SIG-M5 treated with dmso at 0.1 percent for 504 hours (cell line): ENCODE results near the gene USP40.

Source experiments
- DNase-seq: peaks from one replicate; lab custom pipeline; 2025; ENCODE audit not compliant: unreplicated experiment; lab: John Stamatoyannopoulos, UW

USP40 gene

DNA sequence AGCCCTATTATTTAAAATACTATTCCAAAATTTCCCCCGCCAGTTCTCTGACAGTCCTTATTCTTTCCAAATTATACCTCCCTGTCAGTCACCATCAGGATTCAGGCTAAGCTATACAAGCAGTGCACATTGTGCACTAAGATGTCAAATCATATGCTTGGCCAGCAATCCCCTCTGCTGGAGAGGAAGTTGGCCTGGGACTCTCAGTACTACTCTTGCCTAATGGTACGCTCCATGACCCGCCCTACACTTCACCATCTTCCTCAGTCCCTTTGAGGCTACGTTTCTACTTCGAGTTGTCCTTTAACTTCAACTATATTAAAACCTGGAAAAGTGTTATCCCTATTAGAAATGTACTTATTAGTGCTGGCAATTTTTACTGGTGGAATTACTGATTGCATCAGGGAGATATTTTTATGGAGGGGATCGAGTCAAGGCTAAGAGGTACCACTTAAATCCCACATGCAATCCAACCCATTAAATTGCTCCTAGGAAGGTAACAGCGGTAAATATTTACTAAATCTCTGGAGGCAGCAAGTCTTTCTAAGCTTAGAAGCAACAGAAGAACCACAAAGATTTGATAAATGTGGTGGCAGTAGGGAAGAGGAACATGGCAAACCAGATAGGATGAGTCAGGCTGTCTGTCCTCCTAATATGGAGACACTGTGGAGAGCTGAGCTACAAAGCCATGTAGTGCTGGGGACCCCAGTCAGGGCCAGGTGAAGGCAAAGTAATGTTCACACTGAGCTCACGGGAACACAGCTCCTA is 2.7 kb downstream of the USP40 start:
- DNase-seq, result peak; percentile 53

DNA sequence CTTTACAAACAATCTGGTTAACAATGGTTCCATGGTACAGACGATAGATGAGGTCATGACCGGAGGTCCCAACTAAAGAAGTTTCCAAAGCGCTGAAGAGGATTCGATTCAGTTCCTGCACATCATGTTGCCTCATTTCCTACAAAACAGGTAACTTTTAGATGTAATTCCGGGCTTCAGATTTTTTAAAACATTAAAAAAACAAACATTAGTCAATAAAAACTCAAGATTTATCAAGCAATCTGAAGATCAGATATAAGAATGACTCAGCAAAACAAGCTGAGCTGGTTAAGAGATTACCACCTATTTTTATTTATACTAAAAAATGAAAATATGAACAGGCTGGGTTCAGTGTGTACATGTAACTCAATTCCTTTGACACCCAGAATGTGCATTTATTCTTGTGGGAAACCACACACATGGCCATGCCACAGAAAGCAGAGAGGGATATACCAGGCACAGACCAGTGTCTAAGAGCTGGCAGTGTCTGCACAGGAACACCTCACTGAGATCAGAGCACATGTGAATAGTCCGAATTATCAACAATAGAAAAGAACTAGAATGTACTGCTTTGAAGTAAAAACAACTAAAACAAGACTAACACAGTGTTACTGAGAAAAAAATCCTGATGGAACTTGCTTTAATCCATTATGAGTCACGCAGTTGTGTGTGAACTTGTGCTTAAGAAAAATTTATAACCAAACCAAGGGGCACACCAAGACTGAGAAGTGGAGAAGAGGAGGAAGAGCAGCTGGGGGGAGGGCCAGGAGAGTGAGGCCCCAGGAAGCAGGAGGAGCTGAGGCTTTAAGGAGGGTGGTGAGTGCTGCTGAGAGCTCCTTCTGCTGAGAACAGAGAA is 9.5 kb downstream of the USP40 start:
- peak; percentile 71 for DNase-seq

DNA sequence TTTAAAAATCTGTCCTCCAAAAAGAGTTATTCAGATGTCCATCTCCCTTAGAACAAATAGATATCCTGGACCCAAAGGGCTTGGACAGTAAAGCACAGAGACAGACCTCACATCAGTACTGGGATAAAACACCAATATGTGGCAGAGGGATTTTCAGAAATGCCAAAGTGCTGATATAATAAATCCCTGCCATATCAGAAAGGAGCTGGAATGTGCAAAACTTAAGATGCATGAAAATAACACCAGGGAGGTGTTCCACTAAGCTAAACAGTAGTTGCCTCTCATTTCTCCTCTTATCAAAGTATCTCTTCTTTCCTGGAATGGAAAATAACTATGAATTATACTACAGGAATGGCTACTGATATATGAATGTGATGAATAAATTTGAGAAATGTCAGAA is 13.2 kb downstream of the USP40 start:
- no peak for DNase-seq

DNA sequence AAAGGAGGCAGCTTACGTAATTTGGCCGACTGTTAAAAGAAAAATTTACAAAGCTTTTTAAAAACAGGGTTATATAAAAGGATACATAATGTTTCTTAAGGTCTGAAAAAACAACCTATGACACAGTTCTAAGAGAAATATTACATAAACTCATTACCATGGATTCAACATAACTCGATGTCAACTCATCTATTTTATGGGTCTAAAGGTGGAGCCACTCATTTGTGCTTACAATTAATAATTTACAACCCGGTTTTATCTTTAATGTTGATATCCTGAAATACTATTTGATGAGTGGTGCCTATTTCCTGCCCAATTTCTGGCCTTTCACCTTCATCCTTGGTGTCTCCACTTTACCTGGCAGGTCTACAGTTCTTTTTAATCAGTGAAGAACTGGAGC is 15.1 kb downstream of the USP40 start:
- no peak for DNase-seq

DNA sequence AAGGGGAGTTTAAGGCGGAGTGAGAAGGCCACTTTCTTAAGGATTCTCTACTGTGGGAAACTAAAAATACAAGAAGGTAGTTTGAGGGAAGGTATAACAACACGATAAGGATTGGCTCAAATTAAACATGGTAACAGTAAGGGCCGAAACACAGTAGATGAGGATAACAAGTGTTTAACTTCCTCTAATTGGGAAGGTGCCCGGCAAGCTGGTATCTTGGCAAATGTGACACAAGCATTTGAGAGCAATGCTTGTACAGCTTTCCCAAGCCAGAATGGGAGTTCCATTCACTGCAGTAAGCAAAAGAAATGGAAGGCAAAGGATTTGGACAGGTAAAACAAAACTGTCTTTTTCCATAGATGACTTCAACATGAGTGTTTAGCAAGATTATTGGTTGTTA is 19.8 kb downstream of the USP40 start:
- no peak for DNase-seq

DNA sequence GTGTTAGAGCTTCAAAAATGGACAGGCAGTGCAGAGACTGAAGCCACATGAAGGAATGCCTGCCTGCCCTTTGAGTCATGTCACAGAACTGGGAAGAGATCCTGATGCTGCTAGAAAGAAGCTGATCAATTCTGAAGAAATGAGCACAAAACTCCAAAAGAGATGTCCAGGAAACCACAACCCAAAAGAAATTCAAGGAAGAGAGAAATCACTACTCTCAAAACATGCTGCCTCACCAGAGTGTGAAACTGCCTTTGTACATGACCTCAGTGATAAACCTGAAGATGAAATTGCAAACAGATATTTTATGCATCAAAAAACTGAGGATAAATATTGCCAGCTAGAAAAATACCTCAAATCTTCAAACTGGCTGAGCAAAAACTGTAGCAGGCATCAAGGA is 20.5 kb downstream of the USP40 start:
- no peak for DNase-seq

DNA sequence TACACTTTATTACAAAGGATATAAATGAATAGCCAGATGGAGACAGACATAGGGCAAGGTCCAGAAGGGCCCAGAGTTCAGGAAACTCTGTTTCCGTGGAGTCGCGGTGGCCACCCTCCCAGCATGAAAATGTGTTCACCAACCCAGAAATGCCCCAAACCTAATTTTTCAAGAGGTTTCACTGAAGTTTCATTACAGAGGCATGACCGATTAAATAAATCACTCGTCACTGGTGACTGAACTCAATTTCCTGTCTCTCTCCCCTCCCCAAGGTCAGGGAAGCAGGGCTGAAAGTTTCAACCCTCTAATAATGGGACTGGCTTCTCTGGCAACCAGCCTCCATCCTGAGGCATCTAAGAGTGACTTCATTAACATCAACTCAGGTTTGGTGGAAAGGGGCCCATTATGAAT is 22.4 kb downstream of the USP40 start:
- no peak for DNase-seq

DNA sequence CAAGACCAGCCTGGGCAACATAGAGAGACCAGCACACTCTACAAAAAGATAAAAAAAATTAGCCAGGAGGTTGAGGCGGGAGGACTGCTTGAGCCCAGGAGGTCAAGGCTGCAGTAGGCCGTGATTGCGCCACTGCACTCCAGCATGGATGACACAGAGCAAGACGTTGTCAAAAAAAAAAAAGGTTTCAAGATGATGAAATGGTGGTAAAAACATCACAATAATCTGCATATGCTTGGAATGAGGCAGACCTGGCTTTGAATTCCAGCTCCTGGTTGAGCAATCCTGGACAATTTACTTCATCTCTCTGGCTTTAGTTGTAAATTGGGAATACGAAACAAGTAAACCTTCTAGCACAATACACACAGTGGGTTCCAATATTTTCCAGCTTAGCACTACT is 24.1 kb downstream of the USP40 start:
- no peak for DNase-seq

DNA sequence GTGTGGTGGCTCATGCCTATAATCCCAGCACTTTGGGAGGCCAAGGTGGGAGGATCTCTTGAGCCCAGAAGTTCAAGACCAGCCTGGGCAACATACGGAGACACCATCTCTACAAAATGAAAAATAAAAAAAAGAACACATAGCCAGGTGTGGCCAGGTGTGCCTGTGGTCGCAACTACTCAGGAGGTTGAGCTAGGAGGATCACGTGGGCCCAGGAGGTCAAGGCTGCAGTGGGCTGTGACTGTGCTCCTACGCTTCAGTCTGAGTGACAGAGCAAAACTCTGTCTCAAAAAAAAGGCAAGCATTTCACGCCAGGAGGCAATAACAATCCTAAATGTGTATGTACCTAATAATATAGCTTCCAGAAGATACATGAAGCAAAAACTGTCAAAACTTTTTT is 27.8 kb downstream of the USP40 start:
- DNase-seq, result no peak

DNA sequence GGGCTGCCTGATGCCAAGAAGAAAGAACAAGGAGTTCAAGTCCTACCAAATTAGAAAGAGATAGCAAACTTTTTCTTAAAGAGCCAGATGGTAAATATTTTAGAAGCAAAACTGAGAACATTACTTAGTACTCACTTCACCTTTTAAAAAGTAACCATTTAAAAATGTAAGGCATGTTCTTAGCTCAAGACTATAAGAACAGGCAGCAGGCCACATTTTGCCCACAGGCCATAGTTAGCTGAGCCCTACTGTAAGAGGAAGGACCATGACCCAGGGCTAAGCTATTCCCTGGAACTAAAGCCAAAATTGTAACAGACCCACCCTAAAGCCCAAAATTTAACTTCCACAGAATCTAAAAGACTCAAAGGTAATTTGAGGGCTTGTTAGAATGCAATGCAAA is 31.3 kb downstream of the USP40 start:
- no peak for DNase-seq

DNA sequence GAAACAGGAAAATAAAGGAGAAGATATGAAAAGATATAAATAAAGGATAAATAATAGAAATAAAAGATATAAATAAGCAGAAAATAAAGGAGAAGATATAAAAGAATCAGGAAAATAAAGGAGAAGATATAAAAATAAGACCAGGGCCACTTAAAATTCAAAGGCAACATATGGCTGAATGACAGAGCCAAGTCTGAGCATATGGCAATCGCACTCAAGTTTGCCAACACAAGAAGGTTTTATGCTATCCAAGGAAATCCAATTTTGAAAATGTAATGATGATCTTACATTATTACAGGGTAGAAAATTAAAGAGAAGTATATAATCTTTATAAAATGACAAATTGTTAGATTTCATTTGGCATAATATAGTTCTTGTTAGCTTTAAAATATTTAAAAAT is 33.6 kb downstream of the USP40 start:
- no peak for DNase-seq

DNA sequence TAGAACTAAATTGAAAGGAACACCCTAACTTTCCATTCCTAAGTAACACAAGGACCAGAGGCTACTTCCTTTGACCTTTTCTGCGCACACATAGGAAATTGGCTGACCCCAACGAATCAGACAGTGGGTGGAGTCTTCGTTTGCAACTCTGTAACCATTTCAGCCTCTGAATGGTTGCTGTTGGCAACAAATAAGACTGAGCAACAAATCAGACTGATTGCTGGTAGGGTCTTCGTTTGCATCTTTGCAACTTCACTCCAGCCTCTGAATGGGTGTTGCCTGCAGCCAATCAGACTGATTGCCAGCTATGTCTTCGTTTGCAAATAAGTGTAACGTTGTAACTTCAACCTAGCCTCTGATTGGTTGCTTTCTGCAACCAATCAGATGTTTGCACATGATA is 34.6 kb downstream of the USP40 start:
- no peak for DNase-seq

DNA sequence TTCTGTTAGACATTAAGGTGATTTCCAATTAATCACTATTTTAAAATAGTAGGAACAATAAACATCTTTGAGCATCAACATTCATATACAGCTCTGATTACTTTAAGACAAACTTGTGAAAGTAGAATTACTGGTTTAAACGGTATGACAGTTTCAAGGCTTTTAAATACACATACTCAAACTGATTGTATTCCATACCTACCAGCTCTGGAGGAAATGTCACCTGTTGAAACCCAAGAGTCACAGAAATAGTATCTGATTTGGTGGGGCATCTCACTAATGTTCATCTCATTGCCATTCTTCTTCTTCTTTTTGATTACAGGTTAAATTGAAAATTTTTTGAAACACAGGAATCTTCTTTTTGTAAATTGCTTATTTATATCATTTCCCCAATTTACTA is 36.2 kb downstream of the USP40 start:
- DNase-seq, result no peak

DNA sequence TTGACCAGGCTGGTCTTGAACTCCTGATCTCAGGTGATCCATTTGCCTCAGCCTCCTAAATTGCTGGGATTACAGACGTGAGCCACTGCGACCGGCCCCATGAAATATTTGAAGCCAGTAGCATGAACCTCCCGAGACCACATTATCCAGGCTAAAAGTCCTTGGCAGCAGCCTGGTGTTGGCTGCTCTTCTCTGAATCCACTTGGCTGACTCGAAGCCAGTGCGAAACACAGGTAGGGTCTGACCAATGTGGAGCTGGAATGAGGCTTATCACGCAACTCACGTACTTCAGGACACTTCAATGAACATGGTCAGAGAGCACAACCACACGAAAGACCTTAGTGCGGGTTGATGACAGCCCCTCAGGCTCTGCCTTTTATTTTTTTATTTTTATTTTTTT is 38.4 kb downstream of the USP40 start:
- DNase-seq, result no peak

DNA sequence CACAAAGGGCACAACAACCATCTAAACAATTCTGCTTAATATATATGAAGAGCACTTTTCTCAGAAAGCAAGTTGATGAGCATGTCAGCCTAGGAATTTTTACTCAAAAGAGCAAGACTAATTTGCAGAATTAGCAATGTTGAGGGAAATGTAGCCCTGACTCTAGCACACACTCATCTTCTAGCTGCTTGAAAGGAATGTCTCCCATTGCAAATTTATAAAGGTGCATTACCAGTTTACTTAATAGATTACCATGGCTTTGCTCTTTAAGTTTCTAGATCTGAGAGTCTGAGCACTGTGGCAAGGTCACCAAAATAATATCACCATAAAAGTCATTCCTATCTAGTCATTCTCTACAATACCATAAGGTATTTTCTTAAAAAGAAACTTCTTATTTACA is 40.8 kb downstream of the USP40 start:
- no peak for DNase-seq

DNA sequence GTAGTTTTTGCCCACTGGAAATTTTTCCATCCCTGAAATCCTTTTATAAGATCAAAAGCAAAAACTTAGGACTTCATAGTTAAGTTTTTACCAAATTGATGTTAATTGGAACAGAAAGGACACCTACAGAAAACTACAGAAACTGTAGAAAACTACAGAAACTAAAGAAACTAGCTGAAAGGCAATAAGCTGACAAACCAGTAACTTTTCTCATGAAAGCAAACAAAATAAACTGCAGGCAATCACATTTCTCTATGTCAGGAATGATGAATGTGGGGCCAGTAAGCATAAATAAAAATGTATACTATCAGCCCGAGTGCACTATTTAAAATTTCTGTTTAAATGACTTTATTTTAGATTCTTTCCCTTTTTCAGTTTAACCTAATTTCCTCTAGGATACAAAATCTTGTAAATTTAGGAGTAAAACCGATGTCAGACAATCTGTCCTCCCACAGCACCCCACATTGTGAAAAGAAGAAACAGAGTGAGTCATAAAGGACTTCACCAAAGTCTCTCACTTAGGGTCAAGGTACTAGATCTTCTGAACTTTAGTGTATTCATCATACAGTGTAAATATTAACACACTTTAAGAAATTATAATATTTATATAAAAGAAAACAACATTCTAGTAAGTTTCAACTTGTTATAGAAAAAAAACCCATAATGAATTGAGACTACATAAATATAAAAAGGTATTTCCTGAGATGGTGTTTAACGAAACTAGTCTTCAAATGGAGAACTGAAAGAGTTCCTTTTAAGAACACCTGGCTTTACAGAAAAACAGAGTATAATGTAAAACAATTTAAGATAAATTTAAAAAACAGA is 46.6 kb downstream of the USP40 start:
- DNase-seq, result no peak

DNA sequence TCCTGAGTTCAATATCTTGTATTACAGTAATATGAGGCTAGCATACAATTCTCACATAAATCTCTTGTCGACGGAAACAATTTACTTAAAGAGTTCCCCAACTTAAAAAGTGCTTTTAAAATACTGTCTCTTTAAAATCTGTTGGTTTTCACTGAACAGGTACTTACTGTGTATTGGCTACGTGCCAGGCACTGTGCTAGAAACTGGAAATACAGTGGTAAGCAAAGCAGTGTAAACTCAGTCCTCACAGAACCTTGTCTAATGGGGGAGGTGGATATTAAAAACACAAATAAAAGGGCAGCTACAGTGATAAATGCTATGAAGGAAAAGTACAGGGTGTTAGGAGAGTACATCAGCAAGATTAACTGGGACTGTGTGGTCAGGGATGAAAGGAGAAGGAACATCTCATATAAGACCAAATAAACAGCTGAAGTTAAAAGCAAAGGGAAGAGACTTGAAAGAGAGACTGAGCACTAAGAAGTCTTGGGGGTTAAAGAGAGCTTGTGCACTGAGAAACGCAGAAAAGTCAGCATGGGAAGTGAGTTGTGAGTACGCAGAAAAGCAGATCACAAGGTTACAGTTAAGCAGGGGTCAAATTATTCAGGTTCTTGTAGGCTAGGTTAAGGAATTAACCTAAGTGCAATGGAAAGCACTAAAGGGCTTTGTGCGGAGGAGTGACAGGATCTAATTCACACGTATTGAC is 52.5 kb downstream of the USP40 start:
- no peak for DNase-seq

DNA sequence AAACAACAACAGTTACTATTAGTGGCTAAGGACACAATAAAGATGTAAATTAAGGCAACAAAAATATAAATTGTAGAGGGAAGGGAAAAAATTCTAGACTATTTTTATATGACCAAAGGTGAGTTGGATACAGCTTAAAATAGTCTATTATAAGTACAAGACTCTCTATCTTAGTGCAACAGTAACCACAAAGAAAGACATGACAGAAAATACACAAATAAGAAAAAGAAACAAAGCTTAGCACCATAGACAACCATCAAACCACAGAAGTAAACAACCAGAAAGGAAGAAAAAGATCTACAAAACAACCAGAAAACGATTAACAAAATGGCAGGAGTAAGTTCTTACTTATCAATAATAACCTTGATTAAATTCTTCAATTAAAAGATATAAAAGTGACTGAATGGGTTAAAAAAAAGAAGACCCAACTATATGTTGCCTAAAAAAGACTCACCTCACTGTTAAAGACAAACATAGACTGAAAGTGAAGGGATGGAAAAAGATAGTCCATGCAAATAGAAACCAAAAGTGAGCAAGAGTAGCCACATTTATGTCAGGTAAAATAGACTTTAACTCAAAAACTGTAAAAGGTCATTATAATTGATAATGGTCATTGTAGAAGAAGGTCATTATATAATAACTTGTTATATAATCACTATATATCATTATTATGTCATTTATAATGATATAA is 62.5 kb downstream of the USP40 start:
- DNase-seq, result no peak

DNA sequence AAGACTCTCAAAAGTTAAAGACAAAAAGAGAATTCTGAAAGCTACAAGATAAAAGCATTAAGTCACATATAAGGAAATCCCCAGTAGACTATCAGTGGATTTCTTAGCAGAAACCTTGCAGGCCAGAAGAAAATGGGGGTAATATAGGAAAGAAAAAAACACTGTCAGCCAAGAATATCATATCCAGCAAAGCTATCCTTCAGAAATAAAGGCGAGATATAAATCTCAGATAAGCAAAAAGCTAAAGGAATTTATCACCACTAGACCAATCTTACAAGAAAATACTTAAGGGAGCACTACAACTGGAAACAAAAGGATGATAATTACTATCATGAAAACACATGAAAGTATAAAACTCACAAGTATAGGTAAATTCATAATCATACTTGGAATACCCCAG is 63.1 kb downstream of the USP40 start:
- DNase-seq, result no peak
